HepG2 (cell line): ENCODE measurements around the gene NOTUM. TPM values are rescaled to one million over a fixed set of nuclear protein-coding genes. Genes with fewer than 3 reads are reported as not detected.
A peak's percentile ranks its signal among the peaks of the same experiment; 100 is the strongest.

Experiments used
- ATRX ChIP-seq: sonication (generic); formaldehyde crosslinking; IDR thresholded peaks from 2 replicates; pipeline ENCODE4 v1.4.0; 2020; ENCODE audit warnings: missing genetic modification reagents, borderline replicate concordance
- CAMTA2 ChIP-seq: sonication (generic); formaldehyde crosslinking; IDR thresholded peaks from 2 replicates; pipeline ENCODE4 v1.4.0; 2020; ENCODE audit warnings: mild to moderate bottlenecking, missing genetic modification reagents, borderline replicate concordance
- EHMT2 ChIP-seq: fragments of 200-600 bp; sonication (generic); IDR thresholded peaks from 2 replicates; pipeline ENCODE4 v1.7.0; 2017; ENCODE audit warnings: antibody characterized with exemption, low read depth, low read length, borderline replicate concordance
- FOXA3 ChIP-seq: IDR thresholded peaks from 2 replicates; pipeline ENCODE4 v1.6.1; 2016; ENCODE audit warnings: missing genetic modification reagents, missing compliant biosample characterization
- HOXA5 ChIP-seq: sonication (generic); formaldehyde crosslinking; IDR thresholded peaks from 2 replicates; pipeline ENCODE4 v1.4.0; 2020; ENCODE audit warnings: missing genetic modification reagents
- KDM2A ChIP-seq: sonication (generic); formaldehyde crosslinking; IDR thresholded peaks from 2 replicates; pipeline ENCODE4 v1.4.0; 2020; ENCODE audit warnings: low read depth, missing genetic modification reagents, borderline replicate concordance
- NONO ChIP-seq, 2 experiments: fragments of 450-650 bp in 1 of 2; sonication (generic) in 1 of 2; formaldehyde crosslinking in 1 of 2; IDR thresholded peaks in 1 of 2; conservative IDR thresholded peaks in 1 of 2; 2 replicates each; pipeline versions ENCODE4 v1.6.1 to v1.8.0; 2017 to 2022; ENCODE audit warnings: mild to moderate bottlenecking in 1 of 2, missing genetic modification reagents in 1 of 2, moderate library complexity in 1 of 2
- RFX3 ChIP-seq: IDR thresholded peaks from 2 replicates; pipeline ENCODE4 v1.6.1; 2016; ENCODE audit warnings: missing biosample characterization, missing genetic modification reagents
- ZC3H4 ChIP-seq: sonication (generic); formaldehyde crosslinking; IDR thresholded peaks from 2 replicates; pipeline ENCODE4 v1.4.0; 2020; ENCODE audit warnings: missing genetic modification reagents, borderline replicate concordance
- ZMYM3 ChIP-seq: sonication (generic); formaldehyde crosslinking; IDR thresholded peaks from 2 replicates; pipeline ENCODE4 v1.5.1; 2020; ENCODE audit warnings: mild to moderate bottlenecking, missing genetic modification reagents
- ZNF30 ChIP-seq: sonication (generic); formaldehyde crosslinking; IDR thresholded peaks from 2 replicates; pipeline ENCODE4 v1.5.0; 2020; ENCODE audit warnings: mild to moderate bottlenecking, missing genetic modification reagents
- ZNF383 ChIP-seq: sonication (generic); formaldehyde crosslinking; IDR thresholded peaks from 2 replicates; pipeline ENCODE4 v1.4.0; 2020; ENCODE audit warnings: missing genetic modification reagents, mild to moderate bottlenecking, borderline replicate concordance
- ZNF441 ChIP-seq: sonication (generic); formaldehyde crosslinking; IDR thresholded peaks from 2 replicates; pipeline ENCODE4 v1.7.0; 2021; ENCODE audit warnings: missing genetic modification reagents, borderline replicate concordance
- ZNF598 ChIP-seq: sonication (generic); formaldehyde crosslinking; IDR thresholded peaks from 2 replicates; pipeline ENCODE4 v1.5.1; 2020; ENCODE audit warnings: mild to moderate bottlenecking, missing genetic modification reagents, borderline replicate concordance
- ZNF749 ChIP-seq: sonication (generic); formaldehyde crosslinking; IDR thresholded peaks from 2 replicates; pipeline ENCODE4 v1.8.0; 2022; ENCODE audit warnings: mild to moderate bottlenecking, missing genetic modification reagents, moderate library complexity, borderline replicate concordance
- ZNF850 ChIP-seq: sonication (generic); formaldehyde crosslinking; conservative IDR thresholded peaks from 2 replicates; pipeline ENCODE4 v1.9.0; 2021; ENCODE audit warnings: mild to moderate bottlenecking, missing genetic modification reagents
- polyA plus RNA-seq, 8 experiments: library from polyadenylated mRNA; depleted of rRNA in 3 of 8; stranded (reverse) in 7 of 8; unstranded in 1 of 8; fragments of >200 nt; fragmentation: Illumina TruSeq in 4 of 8; extraction: Trizol in 4 of 8; gene quantifications; 2 replicates each; pipeline versions ENCODE4 v1.2.1 to v1.2.3, GENCODE V29; 2011 to 2016; ENCODE audit warnings: low read depth in 4 of 8, missing spikeins in 1 of 8, mixed read lengths in 1 of 8; ENCODE audit not compliant: insufficient read depth in 1 of 8
- total RNA-seq, 5 experiments: library from RNA; depleted of rRNA; stranded (reverse); fragments of >200 nt; fragmentation: Illumina TruSeq; extraction: Trizol; gene quantifications; 2 replicates each; pipeline ENCODE4 v1.2.3, GENCODE V29; 2016; ENCODE audit warnings: low read depth in 1 of 5
- TF ChIP-seq, protein P1 (sequence below): sonication (generic); formaldehyde crosslinking; IDR thresholded peaks from 2 replicates; pipeline ENCODE4 v1.5.0; 2020; ENCODE audit warnings: missing genetic modification reagents
- TF ChIP-seq, protein P2 (sequence below): sonication (generic); formaldehyde crosslinking; conservative IDR thresholded peaks from 2 replicates; pipeline ENCODE4 v1.4.0; 2020; ENCODE audit warnings: missing genetic modification reagents
- TF ChIP-seq, protein P3 (sequence below): sonication (generic); formaldehyde crosslinking; IDR thresholded peaks from 2 replicates; pipeline ENCODE4 v1.8.0; 2022; ENCODE audit warnings: missing genetic modification reagents, mild to moderate bottlenecking, inconsistent platforms, borderline replicate concordance
- TF ChIP-seq, protein P4 (sequence below): IDR thresholded peaks from 2 replicates; pipeline ENCODE4 v1.6.1; 2016; ENCODE audit warnings: mild to moderate bottlenecking

NOTUM gene
- total and polyA plus RNA-seq, 2 of the 13 experiments (the other 11 are each of a cell fraction or from before 2014, with no cell fraction given), result 150 to 160 TPM

DNA sequence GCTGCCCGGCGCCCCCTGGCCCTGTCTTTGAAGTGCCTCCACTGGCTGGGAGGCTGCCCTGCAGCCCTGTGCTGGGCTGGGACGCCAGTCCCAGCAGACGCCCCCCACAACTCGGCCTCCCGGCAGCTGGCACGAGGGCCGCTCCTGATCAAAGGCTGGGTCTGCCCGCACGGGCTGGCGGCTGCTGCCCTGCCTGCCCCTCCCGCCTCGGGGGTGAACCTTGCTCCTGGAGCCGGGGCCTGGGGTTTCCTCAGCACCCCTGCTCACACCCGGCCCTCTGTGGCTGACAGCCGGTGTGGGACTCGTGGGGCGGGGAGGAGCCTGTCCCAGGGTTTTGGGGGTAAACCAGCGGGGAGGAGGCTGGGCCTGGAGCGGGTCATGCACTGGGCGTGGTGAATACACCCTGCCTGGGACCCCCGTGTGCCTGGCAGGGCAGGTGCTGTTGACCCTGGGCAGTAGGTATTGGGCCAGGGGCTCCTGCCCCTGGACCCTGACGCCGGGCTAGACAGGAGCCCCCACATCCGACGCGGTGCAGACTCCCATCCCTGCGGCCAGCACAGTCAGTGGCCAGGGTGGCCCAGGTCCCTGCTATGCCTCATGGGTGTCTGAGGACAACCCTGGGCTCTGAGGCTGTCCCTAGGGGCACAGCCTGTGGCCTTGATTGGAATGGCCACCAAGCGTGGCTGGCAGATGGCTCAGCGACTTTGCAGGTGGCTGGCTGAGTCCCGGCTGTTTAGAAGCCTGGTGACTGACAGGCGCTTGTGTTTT is 40.0 kb upstream of the NOTUM start (continued):
- TF ChIP-seq ATRX (CRISPR knock-in tag), result no peak
- no peak for TF ChIP-seq EHMT2
- TF ChIP-seq ZNF30 (CRISPR knock-in tag), result peak; percentile 50; the same call in 1 of the 2 replicates
- no peak for TF ChIP-seq NONO (IDR thresholded peaks at IDR 0.05)
- peak; percentile 92 for TF ChIP-seq NONO (CRISPR knock-in tag; conservative IDR thresholded peaks at IDR 0.05)
- TF ChIP-seq CAMTA2, result peak; percentile 81; the same call in 1 of the 2 replicates
- peak; percentile 71 for TF ChIP-seq ZMYM3 (CRISPR knock-in tag)
- TF ChIP-seq, protein P1, sequence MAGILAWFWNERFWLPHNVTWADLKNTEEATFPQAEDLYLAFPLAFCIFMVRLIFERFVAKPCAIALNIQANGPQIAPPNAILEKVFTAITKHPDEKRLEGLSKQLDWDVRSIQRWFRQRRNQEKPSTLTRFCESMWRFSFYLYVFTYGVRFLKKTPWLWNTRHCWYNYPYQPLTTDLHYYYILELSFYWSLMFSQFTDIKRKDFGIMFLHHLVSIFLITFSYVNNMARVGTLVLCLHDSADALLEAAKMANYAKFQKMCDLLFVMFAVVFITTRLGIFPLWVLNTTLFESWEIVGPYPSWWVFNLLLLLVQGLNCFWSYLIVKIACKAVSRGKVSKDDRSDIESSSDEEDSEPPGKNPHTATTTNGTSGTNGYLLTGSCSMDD, result peak; percentile 59; the same call in 1 of the 2 replicates
- TF ChIP-seq, protein P2, sequence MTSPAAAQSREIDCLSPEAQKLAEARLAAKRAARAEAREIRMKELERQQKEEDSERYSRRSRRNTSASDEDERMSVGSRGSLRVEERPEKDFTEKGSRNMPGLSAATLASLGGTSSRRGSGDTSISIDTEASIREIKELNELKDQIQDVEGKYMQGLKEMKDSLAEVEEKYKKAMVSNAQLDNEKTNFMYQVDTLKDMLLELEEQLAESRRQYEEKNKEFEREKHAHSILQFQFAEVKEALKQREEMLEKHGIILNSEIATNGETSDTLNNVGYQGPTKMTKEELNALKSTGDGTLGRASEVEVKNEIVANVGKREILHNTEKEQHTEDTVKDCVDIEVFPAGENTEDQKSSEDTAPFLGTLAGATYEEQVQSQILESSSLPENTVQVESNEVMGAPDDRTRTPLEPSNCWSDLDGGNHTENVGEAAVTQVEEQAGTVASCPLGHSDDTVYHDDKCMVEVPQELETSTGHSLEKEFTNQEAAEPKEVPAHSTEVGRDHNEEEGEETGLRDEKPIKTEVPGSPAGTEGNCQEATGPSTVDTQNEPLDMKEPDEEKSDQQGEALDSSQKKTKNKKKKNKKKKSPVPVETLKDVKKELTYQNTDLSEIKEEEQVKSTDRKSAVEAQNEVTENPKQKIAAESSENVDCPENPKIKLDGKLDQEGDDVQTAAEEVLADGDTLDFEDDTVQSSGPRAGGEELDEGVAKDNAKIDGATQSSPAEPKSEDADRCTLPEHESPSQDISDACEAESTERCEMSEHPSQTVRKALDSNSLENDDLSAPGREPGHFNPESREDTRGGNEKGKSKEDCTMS, result no peak; the same call in 1 of the 2 replicates
- TF ChIP-seq KDM2A, result peak; percentile 79; the same call in 1 of the 2 replicates
- no peak; the same call in 1 of the 2 replicates for TF ChIP-seq ZNF441 (CRISPR knock-in tag)
- no peak for TF ChIP-seq ZNF383 (CRISPR knock-in tag)
- TF ChIP-seq HOXA5 (CRISPR knock-in tag), result peak; percentile 93
- no peak for TF ChIP-seq RFX3
- TF ChIP-seq ZNF598 (CRISPR knock-in tag), result no peak
- peak; percentile 92; the same call in 1 of the 2 replicates for TF ChIP-seq ZNF749 (CRISPR knock-in tag)
- TF ChIP-seq ZNF850, result no peak
- TF ChIP-seq FOXA3, result peak; percentile 89
- TF ChIP-seq, protein P3, sequence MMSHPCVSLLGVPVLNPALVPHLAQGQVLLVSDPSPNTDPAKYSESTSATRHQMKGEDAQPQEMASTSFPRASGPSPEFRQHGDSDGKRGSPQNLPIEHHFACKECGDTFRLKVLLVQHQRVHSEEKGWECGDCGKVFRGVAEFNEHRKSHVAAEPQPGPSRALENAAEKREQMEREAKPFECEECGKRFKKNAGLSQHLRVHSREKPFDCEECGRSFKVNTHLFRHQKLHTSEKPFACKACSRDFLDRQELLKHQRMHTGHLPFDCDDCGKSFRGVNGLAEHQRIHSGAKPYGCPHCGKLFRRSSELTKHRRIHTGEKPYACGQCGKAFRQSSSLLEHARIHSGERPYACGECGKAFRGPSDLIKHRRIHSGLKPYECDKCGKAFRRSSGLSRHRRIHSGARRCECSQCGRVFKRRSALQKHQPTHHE (CRISPR knock-in tag), result no peak
- TF ChIP-seq, protein P4, sequence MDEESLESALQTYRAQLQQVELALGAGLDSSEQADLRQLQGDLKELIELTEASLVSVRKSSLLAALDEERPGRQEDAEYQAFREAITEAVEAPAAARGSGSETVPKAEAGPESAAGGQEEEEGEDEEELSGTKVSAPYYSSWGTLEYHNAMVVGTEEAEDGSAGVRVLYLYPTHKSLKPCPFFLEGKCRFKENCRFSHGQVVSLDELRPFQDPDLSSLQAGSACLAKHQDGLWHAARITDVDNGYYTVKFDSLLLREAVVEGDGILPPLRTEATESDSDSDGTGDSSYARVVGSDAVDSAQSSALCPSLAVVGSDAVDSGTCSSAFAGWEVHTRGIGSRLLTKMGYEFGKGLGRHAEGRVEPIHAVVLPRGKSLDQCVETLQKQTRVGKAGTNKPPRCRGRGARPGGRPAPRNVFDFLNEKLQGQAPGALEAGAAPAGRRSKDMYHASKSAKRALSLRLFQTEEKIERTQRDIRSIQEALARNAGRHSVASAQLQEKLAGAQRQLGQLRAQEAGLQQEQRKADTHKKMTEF (CRISPR knock-in tag), result peak; percentile 99
- peak; percentile 66 for TF ChIP-seq ZC3H4 (CRISPR knock-in tag)
